HG03565 (cell line): ENCODE data around the gene LRRC74B.

Experiments
- ATAC-seq: cut with Tn5 transposase; IDR thresholded peaks from one replicate; pipeline ENCODE4 v1.9.1; 2021; ENCODE audit warnings: mild to moderate bottlenecking, moderate library complexity; ENCODE audit not compliant: unreplicated experiment

The LRRC74B gene

GRCh38 chr22:21100149-21101032 is 54.6 kb downstream of the LRRC74B start:
- ATAC-seq: no peak

- ATAC-seq: no peak
Observed at GRCh38 chr22:21101877-21102638, 56.3 kb downstream of the LRRC74B start.

- ATAC-seq: no peak
Observed at GRCh38 chr22:21102659-21103267, 57.0 kb downstream of the LRRC74B start.

- ATAC-seq: no peak
Observed at GRCh38 chr22:21103633-21104032, 57.9 kb downstream of the LRRC74B start.

- no peak for ATAC-seq
Observed at GRCh38 chr22:21104126-21104691, 58.5 kb downstream of the LRRC74B start.

GRCh38 chr22:21105294-21105693 is 59.5 kb downstream of the LRRC74B start:
- no peak for ATAC-seq

- no peak for ATAC-seq
Observed at GRCh38 chr22:21106000-21106399, 60.3 kb downstream of the LRRC74B start.

- no peak for ATAC-seq
Observed at GRCh38 chr22:21108379-21109115, 62.8 kb downstream of the LRRC74B start.
